Smooth muscle cell (in vitro differentiated cells): ENCODE results near the gene BRD1. TPM values are rescaled to one million over a fixed set of nuclear protein-coding genes. Genes with fewer than 3 reads are reported as not detected.
A peak's percentile ranks its signal among the peaks of the same experiment; 100 is the strongest.

Experiments used
- DNase-seq: peaks from one replicate; lab custom pipeline; 2025; ENCODE audit not compliant: unreplicated experiment; lab: John Stamatoyannopoulos, UW
- H2AFZ ChIP-seq: fragments of 200-600 bp; sonication (generic); 2 replicates; pipeline ENCODE4 v1.6.0; 2016; ENCODE audit warnings: antibody characterized with exemption, low read depth, mild to moderate bottlenecking
- H3F3A ChIP-seq: fragments of 200-600 bp; sonication (generic); 2 replicates; pipeline ENCODE4 v1.6.0; 2017; ENCODE audit warnings: antibody characterized with exemption, low read depth
- H3K27ac ChIP-seq: fragments of 200-600 bp; sonication (generic); 2 replicates; pipeline ENCODE4 v1.5.1; 2016; ENCODE audit warnings: low read depth, mild to moderate bottlenecking
- H3K27me3 ChIP-seq: fragments of 200-600 bp; sonication (generic); 2 replicates; pipeline ENCODE4 v1.6.1; 2016; ENCODE audit warnings: low read depth, mild to moderate bottlenecking
- H3K36me3 ChIP-seq: fragments of 200-600 bp; sonication (generic); 2 replicates; pipeline ENCODE4 v1.5.1; 2016; ENCODE audit warnings: low read depth
- H3K4me1 ChIP-seq: fragments of 200-600 bp; sonication (generic); 2 replicates; pipeline ENCODE4 v1.5.1; 2016; ENCODE audit warnings: low read depth
- H3K4me2 ChIP-seq: fragments of 200-600 bp; sonication (generic); 2 replicates; pipeline ENCODE4 v1.6.0; 2016; ENCODE audit warnings: mild to moderate bottlenecking
- H3K4me3 ChIP-seq: fragments of 200-600 bp; sonication (generic); 2 replicates; pipeline ENCODE4 v1.5.1; 2016; ENCODE audit warnings: mild to moderate bottlenecking
- H3K79me2 ChIP-seq: fragments of 200-600 bp; sonication (generic); 2 replicates; pipeline ENCODE4 v1.6.0; 2016; ENCODE audit warnings: low read depth, mild to moderate bottlenecking
- H3K9ac ChIP-seq: fragments of 200-600 bp; sonication (generic); 2 replicates; pipeline ENCODE4 v1.6.0; 2016; ENCODE audit warnings: low read depth
- H3K9me3 ChIP-seq: fragments of 200-600 bp; sonication (generic); replicated peaks from 2 replicates; pipeline ENCODE4 v1.5.1; 2016; ENCODE audit warnings: low read depth
- H4K20me1 ChIP-seq: fragments of 200-600 bp; sonication (generic); 2 replicates; pipeline ENCODE4 v1.6.0; 2016; ENCODE audit warnings: low read depth
- CTCF ChIP-seq: fragments of 200-600 bp; sonication (generic); IDR thresholded peaks from 2 replicates; pipeline ENCODE4 v1.5.1; 2017; ENCODE audit warnings: borderline replicate concordance, mild to moderate bottlenecking, antibody characterized with exemption; ENCODE audit not compliant: insufficient read depth, poor library complexity, severe bottlenecking
- WGBS: methylation state at CpG from one replicate; pipeline ENCODE4 v1.1.7; 2016; ENCODE audit warnings: low lambda C conversion rate; 5-methylcytosine and 5-hydroxymethylcytosine counted together
- polyA plus RNA-seq: library from polyadenylated mRNA; unstranded; fragments of >200 nt; fragmentation: Nextera tagmentation; extraction: Ambion mirVana; gene quantifications from 2 replicates; pipeline ENCODE4 v1.2.1, GENCODE V29; 2016
- total RNA-seq: library from RNA; depleted of rRNA; stranded (reverse); fragments of >200 nt; gene quantifications from 2 replicates; pipeline ENCODE4 v1.2.3, GENCODE V29; 2014

BRD1 gene
- total and polyA plus RNA-seq, 2 experiments from 2014 or later: 15.0 to 20.5 TPM

DNA sequence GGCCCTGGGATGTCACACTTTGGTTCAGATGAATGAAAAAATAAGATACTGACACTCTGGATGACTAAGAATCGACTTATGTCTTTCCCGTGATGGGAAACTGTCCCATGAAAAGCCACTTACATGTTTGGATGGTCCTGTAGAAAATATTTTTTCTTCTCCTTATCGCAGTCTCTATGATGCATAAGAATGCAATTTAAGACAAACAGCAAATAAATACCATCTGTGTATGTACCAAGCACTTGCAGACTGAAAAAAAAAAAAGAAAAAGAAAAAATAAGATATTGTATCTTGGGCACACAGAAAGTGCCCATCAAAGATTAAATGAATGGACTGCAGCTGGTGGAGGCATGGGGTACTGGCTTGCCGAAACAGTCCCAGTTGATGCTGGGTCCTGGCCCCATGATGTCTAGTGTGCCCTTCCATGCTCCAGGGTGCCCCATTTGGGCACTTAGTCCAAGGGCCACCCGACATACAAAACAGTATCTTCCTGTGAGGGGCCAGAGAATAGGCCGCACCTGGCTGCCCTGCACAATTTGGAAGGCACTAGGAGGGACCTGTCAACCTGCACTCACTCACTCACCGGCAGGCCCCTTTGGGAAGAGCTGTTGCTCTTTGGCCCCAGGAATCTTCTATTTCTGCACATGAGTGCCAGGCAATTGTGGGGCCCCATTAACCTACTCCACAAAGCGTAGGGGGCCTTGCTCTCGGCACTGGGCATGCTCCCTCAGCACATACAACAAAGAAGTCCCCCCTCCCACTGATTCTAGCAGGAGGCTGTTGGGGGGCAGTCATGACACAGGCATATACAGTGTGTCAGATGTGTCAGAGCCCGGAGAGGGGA, 23.5 kb upstream of the BRD1 start:
- Histone ChIP-seq H3K4me3 (no peak overlapping the region), H3K9ac (no peak overlapping the region), H3K36me3 (no peaks in the 10 kb centered on the region), H3K9me3 (no peaks in the 10 kb centered on the region), H3K27me3 (peaks cover 63% of the 10 kb centered on the region), H3F3A (no peaks in the 10 kb centered on the region), H3K27ac (no peak overlapping the region), H3K4me2 (no peak overlapping the region), H4K20me1 (peaks cover 20% of the 10 kb centered on the region), H2AFZ (no peak overlapping the region), H3K79me2 (peaks cover 21% of the 10 kb centered on the region), H3K4me1 (peaks cover 30% of the 10 kb centered on the region)
- TF ChIP-seq CTCF: no peak
- DNase-seq: no peak
- 76% methylated on average over 10 of the region's 10 CpGs for WGBS

GRCh38 chr22:49850021-49850911, 22.6 kb upstream of the BRD1 start:
- Histone ChIP-seq H3K79me2 (peaks cover 12% of the 10 kb centered on the region), H3K4me3 (no peak overlapping the region), H3K36me3 (no peaks in the 10 kb centered on the region), H3K27me3 (peaks cover 73% of the 10 kb centered on the region), H3K9me3 (no peaks in the 10 kb centered on the region), H3K27ac (no peak overlapping the region), H4K20me1 (peaks cover 11% of the 10 kb centered on the region), H3K4me1 (peaks cover 22% of the 10 kb centered on the region), H3K9ac (no peak overlapping the region), H2AFZ (no peak overlapping the region), H3F3A (no peaks in the 10 kb centered on the region), H3K4me2 (peak overlapping the region; percentile 92)
- TF ChIP-seq CTCF: no peak
- 48% methylated on average over 31 of the region's 31 CpGs for WGBS
- no peak for DNase-seq

GRCh38 chr22:49849161-49850020, 21.7 kb upstream of the BRD1 start:
- Histone ChIP-seq H3K9ac (no peak overlapping the region), H3K27me3 (peaks cover 81% of the 10 kb centered on the region), H2AFZ (no peak overlapping the region), H3K36me3 (no peaks in the 10 kb centered on the region), H4K20me1 (peaks cover 2% of the 10 kb centered on the region), H3K9me3 (no peaks in the 10 kb centered on the region), H3K4me3 (peak overlapping the region; percentile 49), H3K4me2 (peak overlapping the region; percentile 92), H3F3A (no peaks in the 10 kb centered on the region), H3K27ac (no peak overlapping the region), H3K79me2 (peaks cover 3% of the 10 kb centered on the region), H3K4me1 (peaks cover 14% of the 10 kb centered on the region)
- no peak for TF ChIP-seq CTCF
- no peak for DNase-seq
- WGBS: 5% methylated on average over 25 of the region's 89 CpGs
